ENCODE results near the gene CYP4V2.

GRCh38 chr4:186202490-186203140 lies 11.2 kb downstream of the CYP4V2 start:
- TF ChIP-seq CTCF (IDR thresholded peaks at IDR 0.05): no peak
- TF ChIP-seq POLR2A (IDR thresholded peaks at IDR 0.05): no peak
- TF ChIP-seq POLR2AphosphoS5 (IDR thresholded peaks at IDR 0.05): no peak
- TF ChIP-seq EP300 (IDR thresholded peaks at IDR 0.05; ENCODE audit: low read depth): no peak

Data from transverse colon (tissue), 4 donors.